Measurements from ENCODE around the gene LSAMP. TPM values are rescaled to one million over a fixed set of nuclear protein-coding genes. Genes with fewer than 3 reads are reported as not detected.

Gene LSAMP
- polyA plus RNA-seq, 1 of the 3 experiments (the other 2 are of a cell fraction) = 6.6 TPM

- WGBS (ENCODE audit: low lambda C conversion rate) = 52% methylated on average over 6 of the region's 6 CpGs
- Histone ChIP-seq H3F3A (replicated peaks; ENCODE audit: insufficient read depth) (peaks cover 2% of the 10 kb centered on the region), H3K9me2 (no peaks in the 10 kb centered on the region), H3K27ac (ENCODE audit: low read depth in 2 of 2, low read length in 1 of 2) (no peak overlapping the region), H3K4me1 (ENCODE audit: control insufficient read depth in 1 of 2, insufficient read depth in 2 of 2, low read depth in 1 of 2, low read length in 1 of 2) (peaks cover 0 to 2% of the 10 kb centered on the region in 2 experiments; a peak in 2 of 4 replicates), H3K9me3 (no peaks in the 10 kb centered on the region), H3K36me3 (replicated peaks in 1 of 2; ENCODE audit: control insufficient read depth in 1 of 2, insufficient read depth in 2 of 2, low read length in 1 of 2) (no peaks in the 10 kb centered on the region), H3K4me2 (no peak overlapping the region), H3K79me2 (ENCODE audit: insufficient read depth) (no peaks in the 10 kb centered on the region), H2AFZ (ENCODE audit: low read depth) (no peak overlapping the region), H3K27me3 (ENCODE audit: insufficient read depth) (no peaks in the 10 kb centered on the region), H3K4me3 (ENCODE audit: low read depth in 2 of 2, low read length in 1 of 2) (no peak overlapping the region; a peak in 1 of 4 replicates), H4K20me1 (ENCODE audit: insufficient read depth) (no peaks in the 10 kb centered on the region), H3K9ac (no peak overlapping the region)
- TF ChIP-seq MAX (IDR thresholded peaks at IDR 0.05; ENCODE audit: low read depth) = 0 out of 2 replicates have a peak, but pooled peaks have one; percentile 41
- no peak for TF ChIP-seq ZBTB33 (IDR thresholded peaks at IDR 0.05; ENCODE audit: borderline replicate concordance, low read depth)
- no peak for TF ChIP-seq POLR2AphosphoS5 (IDR thresholded peaks at IDR 0.05; ENCODE audit: low read depth, low read length)
- peak; percentile 43 for TF ChIP-seq CHD2 (IDR thresholded peaks at IDR 0.05; ENCODE audit: low read length, partially characterized antibody)
- TF ChIP-seq SMC3 (IDR thresholded peaks at IDR 0.05; ENCODE audit: low read depth, low read length) = peak; percentile 92
- peak; percentile 100 for TF ChIP-seq CTCF (IDR thresholded peaks at IDR 0.05)
- TF ChIP-seq RCOR1 (IDR thresholded peaks at IDR 0.05; ENCODE audit: low read length) = peak; percentile 72; the same call in 1 of the 2 replicates
- TF ChIP-seq JUND (IDR thresholded peaks at IDR 0.05) = no peak; the same call in 1 of the 2 replicates
- TF ChIP-seq FOSL2 (IDR thresholded peaks at IDR 0.05; ENCODE audit: borderline replicate concordance, low read depth) = peak; percentile 50; the same call in 1 of the 2 replicates
- TF ChIP-seq PBX3 (IDR thresholded peaks at IDR 0.05) = no peak
- peak; percentile 91 for TF ChIP-seq RAD21 (IDR thresholded peaks at IDR 0.05; ENCODE audit: low read length)
- peak; percentile 57 for DNase-seq
- CTCF ChIA-PET = interaction anchor here (0.6 to 2.7 kb wide), 18 partner anchors 9 to 970 kb away, joined by 3 to 11 read pairs (median 3); no protein-coding TSS in a partner anchor
- POLR2A ChIA-PET = no interaction called here
These were observed 625.4 kb downstream of the LSAMP start for GRCh38 chr3:115819785-115820384.

Data from SK-N-SH (cell line).